Ureter (tissue), 1 donor: ENCODE measurements around the gene EQTN. TPM values are rescaled to one million over a fixed set of nuclear protein-coding genes. Genes with fewer than 3 reads are reported as not detected.

ENCODE experiments used
- DNase-seq: peaks from one replicate; pipeline ENCODE4 v3.0.0-alpha.2; 2020; ENCODE audit warnings: low spot score
- total RNA-seq: library from RNA; stranded (reverse); gene quantifications from one replicate; pipeline ENCODE4 v1.2.4, GENCODE V29; 2023
- donor health status: DM: yes; HTN: yes; CAD: no.

Gene EQTN
- 0.44 TPM for total RNA-seq

- DNase-seq, result no peak
These were observed at the start of gene EQTN for GRCh38 chr9:27297050-27297449. Gene EQTN, minus strand, starts transcription at chr9:27297150. Its CDS starts 95 bp downstream, at chr9:27297055.

GRCh38 chr9:27344776-27345175 is 47.8 kb upstream of the EQTN start:
- no peak for DNase-seq

- DNase-seq, result no peak
These were observed 44.8 kb upstream of the EQTN start for GRCh38 chr9:27341545-27342294.

- DNase-seq, result no peak
These were observed 44.1 kb upstream of the EQTN start for GRCh38 chr9:27340961-27341511.

GRCh38 chr9:27340285-27340674 is 43.3 kb upstream of the EQTN start:
- DNase-seq, result no peak

GRCh38 chr9:27339661-27340284 is 42.8 kb upstream of the EQTN start:
- no peak for DNase-seq

- no peak for DNase-seq
These were observed 41.6 kb upstream of the EQTN start for GRCh38 chr9:27338527-27338903.

- no peak for DNase-seq
These were observed 41.0 kb upstream of the EQTN start for GRCh38 chr9:27337833-27338526.

- no peak for DNase-seq
These were observed 40.3 kb upstream of the EQTN start for GRCh38 chr9:27337236-27337635.

GRCh38 chr9:27336829-27337228 is 39.9 kb upstream of the EQTN start:
- no peak for DNase-seq

GRCh38 chr9:27336126-27336525 is 39.2 kb upstream of the EQTN start:
- no peak for DNase-seq

- DNase-seq, result no peak
These were observed 38.1 kb upstream of the EQTN start for GRCh38 chr9:27335075-27335474.

GRCh38 chr9:27333241-27334052 is 36.5 kb upstream of the EQTN start:
- peak; percentile 66 for DNase-seq

GRCh38 chr9:27331393-27331792 is 34.4 kb upstream of the EQTN start:
- DNase-seq, result no peak

- no peak for DNase-seq
These were observed 32.3 kb upstream of the EQTN start for GRCh38 chr9:27329291-27329690.

- DNase-seq, result no peak
These were observed 31.5 kb upstream of the EQTN start for GRCh38 chr9:27328483-27328882.

- no peak for DNase-seq
These were observed 14.2 kb upstream of the EQTN start for GRCh38 chr9:27311184-27311583.

- DNase-seq, result no peak
These were observed 13.6 kb upstream of the EQTN start for GRCh38 chr9:27310582-27310981.

GRCh38 chr9:27308691-27309390 is 11.9 kb upstream of the EQTN start:
- no peak for DNase-seq

GRCh38 chr9:27304521-27304920 is 7.6 kb upstream of the EQTN start:
- no peak for DNase-seq

GRCh38 chr9:27303219-27303618 is 6.3 kb upstream of the EQTN start:
- no peak for DNase-seq
